Raji (cell line): ENCODE results near the gene RERE.
A peak's percentile ranks its signal among the peaks of the same experiment; 100 is the strongest.

Experiments used
- POLR2A ChIP-seq: IDR thresholded peaks from 2 replicates; pipeline ENCODE4 v1.6.1; 2011; ENCODE audit warnings: low read depth, low read length, control low read depth; ENCODE audit not compliant: insufficient read depth

The RERE gene

DNA sequence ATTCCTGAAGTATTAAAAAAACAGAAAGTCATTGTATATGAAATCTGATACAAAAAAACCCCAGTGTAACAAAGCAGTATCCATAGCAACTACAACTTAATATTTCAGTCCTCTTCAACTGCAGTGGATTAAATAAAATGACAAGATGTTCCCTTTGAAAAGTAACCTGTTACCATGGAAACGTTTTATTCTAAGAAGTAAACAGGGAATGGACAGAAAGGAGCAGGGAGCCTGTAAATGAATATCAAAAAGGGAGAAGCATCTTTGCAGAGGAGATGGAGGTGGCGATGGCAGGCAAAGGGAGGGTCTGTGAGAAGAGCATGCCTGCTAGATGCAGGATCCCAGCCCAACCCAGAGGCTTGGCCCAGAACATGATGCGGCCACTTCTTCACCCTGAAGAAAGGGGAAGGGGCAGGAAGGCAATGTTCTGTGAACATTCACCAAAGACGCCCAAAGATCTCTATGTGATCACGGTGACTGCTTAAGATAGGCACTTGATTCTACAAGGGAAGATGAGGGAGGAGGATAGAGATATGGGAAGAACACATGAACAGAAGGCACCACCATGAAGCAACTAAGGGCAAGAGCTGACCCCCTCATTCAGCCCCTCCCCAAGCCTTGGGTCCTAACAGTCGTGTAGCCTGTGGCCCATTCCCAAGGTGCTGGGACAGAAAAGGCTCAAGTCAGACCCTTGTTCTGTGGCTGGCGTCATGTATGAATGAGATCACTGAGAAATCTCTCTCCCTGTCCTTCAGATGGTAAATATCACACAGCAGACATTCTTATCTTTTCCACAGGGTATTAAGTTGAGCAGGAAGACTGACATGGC is 299.6 kb downstream of the RERE start:
- no peak for TF ChIP-seq POLR2A

DNA sequence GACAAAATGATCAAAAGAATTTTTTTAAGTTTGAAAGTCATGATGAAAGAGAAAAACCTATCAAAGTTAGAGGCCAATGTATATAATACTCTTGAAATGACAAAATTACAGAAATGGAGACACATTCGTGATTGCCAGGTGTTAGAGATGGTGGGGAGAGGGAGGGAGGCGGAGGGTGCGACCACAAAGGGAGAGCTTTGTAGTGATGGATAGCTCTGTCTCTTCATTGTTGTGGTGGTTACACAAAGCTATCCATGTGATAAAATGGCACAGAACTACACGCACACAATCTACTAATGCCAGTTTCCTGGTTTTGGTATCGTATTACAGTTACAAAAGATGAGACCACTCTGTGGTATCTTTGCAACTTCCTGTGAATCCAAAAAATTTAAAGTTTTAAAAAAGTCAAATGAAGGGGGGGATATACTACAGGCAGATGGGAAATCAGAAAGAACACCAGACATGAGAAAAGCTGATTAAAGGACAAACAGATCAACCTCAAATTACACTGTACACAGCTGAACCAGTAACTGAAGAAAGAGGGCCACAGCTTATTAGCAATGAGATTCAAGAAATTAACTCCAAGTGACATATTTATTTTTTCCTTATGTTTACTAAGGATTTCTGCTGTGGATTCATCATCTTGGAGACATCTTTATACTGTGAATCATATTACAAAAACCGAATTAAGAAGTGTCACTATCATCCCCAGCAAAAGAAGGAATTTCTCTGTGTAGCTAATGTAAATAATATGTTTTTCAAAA is 300.5 kb downstream of the RERE start:
- TF ChIP-seq POLR2A: no peak

DNA sequence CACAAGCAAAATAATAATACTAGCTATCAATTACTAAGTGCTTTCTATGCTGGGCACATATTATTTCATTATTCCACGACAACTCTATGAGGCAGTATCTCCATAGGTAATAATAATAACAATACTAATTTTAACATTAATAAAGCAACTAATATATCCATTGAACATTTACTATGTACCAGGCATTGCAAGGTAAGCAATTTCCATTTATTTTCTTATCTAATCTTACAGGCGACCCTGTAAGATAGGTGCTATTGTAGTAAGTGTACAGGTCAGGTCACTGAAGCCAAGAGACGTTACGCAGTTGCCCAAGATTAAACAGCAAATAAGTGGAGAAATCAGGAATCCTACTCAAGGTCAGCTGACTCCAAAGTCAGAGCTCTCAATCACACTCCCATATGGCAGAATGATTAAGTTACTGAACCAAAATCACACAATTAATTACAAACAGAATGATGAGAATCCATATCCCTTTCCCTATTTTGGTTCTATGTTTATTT is 301.1 kb downstream of the RERE start:
- TF ChIP-seq POLR2A: no peak

DNA sequence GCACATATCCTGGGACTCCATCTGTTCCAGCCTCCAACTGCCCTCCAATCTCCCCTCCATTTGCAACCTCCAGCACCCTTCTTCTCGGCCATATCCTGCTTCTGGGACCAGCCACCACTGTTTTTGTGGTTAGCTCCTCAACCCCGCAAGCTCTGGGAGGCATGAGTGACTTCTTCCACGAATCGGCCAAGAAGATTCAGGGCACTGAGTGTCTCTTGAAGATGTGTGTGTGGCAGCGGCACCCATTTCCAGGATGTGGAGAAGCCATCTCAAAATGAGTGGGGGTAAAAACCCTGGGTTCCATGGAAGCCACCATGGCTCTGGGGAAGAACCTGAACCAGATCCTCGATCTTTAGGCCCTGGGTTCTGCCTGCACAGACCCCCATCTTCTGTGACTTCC is 304.9 kb downstream of the RERE start:
- no peak for TF ChIP-seq POLR2A

DNA sequence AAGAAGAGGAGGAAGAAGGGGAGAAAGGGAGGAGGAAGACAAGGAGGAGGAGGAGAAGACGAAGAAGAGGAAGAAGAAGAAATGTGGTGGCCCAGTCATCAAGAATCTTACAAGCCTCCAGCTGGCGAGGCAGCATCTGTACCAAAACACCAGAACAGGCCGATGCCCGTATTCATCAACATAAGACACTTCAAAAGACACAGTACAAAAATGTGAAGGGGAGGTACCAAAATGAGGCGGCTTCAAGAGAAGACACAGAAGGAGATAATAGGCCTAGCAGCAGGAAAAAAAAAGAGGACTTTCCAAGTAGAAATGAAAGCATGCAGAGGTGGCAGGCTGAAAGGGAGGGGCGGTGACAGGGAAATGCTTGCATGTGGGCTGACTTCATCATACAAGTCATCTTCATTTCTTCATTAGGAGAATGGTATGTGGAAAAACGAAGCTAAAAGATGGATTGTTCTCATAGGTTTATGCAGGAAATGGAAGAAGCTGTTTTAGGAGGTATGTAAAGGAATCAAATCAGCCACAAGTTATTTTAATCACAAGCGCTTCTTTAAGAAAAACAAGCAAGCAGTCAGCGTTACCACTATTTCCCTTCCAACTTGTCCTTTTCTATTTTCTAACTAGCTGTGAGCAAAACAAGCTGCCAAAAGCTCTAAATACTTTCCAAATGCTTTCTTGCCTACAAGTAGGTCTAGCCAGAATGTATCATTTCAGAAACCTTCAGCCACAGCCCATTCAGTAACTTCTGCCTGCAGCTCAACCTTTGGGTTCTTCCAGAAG is 307.2 kb downstream of the RERE start:
- TF ChIP-seq POLR2A: no peak

DNA sequence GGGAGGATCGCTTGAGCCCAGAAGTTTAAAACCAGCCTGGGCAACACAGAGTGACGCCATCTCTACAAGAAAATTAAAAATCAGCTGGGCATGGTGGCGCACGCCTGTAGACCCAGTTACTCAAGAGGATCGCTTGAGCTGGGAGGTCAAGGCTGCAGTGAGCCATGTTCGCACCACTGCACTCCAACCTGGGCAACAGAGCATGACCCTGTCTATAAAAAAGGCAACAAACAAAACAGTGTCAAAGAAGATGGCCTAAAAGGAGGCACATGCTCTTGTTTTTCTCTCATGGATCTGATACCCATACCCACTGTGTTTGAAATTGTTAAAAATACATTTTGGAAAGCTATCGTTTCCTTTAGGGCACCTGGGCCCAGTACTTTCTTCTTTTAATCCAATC is 307.9 kb downstream of the RERE start:
- no peak for TF ChIP-seq POLR2A

DNA sequence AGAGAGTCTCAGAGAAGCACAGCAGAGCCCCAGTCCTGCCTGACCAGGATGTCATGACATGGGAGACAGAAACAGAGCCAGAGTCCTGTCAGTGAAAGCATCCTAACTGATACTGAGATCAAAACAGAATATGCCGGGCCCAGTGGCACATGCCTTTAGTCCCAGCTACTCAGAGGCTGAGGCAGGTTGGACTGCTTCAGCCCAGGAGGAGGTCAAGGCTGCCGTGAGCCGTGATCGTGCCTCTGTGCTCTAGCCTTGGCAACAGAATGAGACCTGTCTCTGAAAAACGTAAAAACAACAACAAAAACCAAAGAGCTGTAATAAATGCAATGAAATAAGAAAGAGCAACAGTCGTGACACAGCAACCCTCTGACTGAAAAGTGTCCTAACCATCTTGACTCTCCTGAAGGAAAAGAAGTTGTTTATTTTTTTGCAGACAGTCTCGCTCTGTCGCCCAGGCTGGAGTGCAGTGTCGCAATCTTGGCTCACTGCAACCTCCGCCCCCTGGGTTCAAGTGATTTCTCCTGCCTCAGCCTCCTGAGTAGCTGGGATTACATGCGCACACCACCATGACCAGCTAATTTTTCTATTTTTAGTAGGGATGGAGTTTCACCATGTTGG is 310.3 kb downstream of the RERE start:
- TF ChIP-seq POLR2A: no peak

DNA sequence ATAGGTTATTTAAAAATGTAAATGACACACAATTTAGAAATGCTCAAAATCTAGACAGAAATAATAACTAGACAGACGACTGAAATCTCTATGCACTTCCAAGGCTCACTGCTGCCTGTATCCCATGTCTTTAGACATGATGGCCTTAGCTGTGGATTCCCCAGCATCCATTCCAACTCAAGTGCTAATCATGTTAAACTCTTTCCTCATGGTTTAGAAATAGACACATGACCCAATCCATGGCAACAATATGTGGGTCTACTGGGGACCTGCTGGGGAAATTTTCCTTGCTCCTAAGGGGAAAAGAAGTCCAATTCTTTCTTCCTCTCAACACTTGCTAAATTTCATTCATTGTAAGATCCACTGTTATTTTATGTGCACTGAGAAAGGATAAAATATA is 311.0 kb downstream of the RERE start:
- no peak for TF ChIP-seq POLR2A

DNA sequence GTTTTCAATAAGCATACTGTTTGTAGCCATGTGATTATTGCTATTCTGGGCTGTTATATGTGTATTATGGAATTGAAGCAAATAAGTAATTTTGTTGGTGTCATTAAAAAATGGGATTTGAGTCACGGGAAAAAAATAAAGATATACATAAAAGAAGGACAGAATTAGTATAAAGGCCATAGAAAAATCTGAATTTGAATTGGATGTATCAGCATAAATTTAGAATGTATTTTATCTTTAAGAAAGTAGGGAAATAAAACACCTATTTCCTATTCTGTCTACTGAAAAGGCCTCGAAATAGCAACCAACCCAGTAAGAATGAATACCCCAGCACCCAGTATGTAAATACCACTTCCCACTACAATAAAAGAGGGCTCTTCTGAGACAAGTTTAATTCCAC is 313.6 kb downstream of the RERE start:
- no peak for TF ChIP-seq POLR2A

DNA sequence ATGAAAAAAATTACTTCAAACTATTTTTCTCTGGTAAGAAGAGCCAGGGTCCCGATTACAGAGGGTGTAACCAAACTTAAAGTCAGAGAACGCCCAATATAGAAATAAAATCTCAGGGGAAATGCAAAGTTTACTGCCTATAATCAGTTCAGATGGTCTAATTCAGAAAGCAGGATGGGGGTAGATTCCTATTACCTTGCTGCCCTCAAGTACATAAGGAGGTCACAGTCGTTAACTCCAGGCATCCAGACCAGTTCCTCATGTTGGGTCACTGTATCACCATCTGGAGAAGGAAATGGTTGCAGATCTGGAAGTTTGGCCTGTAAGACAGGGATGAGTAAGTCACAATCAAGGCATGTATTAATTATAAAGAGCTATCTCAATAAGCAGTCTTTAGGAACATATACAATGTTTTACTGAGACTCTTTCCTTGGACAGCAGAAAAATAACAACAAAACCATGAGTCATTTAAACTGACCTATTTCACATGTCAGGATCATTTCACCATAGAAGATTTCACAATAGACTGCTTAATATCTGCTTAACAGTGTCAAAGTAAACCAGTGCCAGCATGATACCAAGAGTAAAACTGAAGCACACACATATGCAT is 320.1 kb downstream of the RERE start:
- no peak; the same call in 1 of the 2 replicates for TF ChIP-seq POLR2A

DNA sequence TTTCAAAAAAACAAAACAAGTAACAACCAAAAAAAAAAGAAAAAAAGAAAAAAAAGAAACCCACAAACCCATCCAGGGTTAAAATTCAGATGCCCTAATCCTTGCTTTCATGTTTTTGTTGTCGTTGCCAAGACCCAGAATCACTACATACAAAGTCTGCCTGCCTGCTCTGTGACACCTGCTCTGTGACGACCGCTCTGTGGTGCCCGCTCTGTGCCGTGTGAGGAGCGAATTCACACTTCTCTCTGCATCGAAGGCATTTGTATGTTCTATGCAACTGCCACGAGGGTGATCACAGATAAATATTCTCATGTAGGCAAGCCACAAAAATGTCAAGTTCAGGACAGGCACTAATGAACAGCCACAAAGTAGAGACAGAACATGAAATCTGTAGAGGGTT is 321.0 kb downstream of the RERE start:
- TF ChIP-seq POLR2A: 0 out of 2 replicates have a peak, but pooled peaks have one; percentile 11

DNA sequence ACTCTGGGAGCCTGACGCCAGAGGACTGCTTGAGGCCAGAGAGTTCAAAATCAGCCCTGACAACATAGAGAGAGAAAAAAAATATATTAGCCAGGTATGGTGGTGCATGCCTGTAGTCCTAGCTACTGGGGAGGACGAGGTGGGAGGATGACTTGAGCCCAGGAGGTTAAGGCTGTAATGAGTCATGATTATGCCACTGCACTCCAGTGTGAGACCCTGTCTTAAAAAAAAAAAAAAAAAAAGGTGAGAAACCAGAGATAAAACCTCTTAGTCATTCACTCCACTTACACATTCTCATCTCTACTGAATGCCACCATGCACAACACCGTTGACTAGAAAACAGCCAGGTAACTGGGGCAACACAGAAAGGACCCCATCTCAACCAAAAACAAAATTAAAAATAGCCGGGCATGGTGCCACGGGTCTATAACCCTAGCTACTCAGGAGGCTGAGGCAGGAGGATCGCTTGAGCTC is 321.5 kb downstream of the RERE start:
- no peak for TF ChIP-seq POLR2A

DNA sequence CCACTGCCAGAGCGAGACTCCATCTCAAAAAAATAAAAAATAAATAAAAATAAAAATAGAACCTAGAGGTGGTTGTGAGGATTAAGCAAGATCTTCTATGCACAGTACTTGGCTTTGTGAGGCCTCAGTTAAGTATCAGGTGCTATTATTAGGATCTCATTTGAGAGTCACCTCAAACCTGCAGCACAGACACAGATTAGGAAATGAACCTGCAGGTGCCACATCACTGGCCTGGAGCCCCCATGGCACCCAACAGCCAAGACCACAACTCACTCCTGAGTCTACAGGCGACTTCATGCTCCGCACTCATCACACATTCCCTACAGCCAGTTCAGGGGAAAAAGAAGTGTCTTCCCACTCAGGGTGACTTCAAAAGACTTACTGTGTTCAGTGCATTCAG is 322.8 kb downstream of the RERE start:
- no peak for TF ChIP-seq POLR2A

DNA sequence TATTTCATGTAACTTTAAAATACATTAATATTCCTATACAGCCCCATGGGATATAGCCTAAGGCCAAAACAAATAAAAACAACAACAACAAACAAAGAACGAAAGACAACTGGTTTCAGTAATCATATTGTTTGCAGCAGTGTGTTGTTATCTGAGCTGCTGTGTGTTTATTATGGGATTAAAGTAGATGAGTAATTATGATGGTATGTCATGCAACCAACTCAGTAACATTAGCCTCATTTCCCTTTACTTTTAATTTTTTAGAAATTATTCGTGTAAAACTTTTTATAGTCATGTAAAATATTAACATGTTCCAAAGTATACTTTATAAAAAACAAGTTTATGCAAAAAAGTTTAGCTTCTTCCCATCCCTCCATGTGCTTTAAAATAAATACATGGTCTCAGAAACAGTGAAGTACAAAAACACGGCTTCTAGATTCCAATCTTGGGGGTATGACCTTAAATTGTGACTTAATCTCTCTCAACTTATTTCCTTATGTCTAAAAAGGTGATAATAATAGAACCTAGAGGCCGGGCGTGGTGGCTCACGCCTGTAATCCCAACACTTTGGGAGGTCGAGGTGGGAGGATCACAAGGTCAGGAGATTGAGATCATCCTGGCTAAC is 323.4 kb downstream of the RERE start:
- no peak for TF ChIP-seq POLR2A
